ENCODE results near the gene HIF1A. TPM values are rescaled to one million over a fixed set of nuclear protein-coding genes. Genes with fewer than 3 reads are reported as not detected.

The HIF1A gene
- total and polyA plus RNA-seq, 2 donors (not counting 1 experiment from before 2014, with no cell fraction given) = 44.2 to 261 TPM

GRCh38 chr14:61737915-61738314, 42.6 kb downstream of the HIF1A start:
- H3K27me3 Mint-ChIP-seq = no peaks in the 10 kb centered on the region
- H3K4me1 Mint-ChIP-seq = peaks cover 15% of the 10 kb centered on the region
- no peak overlapping the region for H3K4me3 Mint-ChIP-seq
- H3K9ac ChIP-seq (ENCODE audit: low read length) = no peak overlapping the region
- peaks cover 56% of the 10 kb centered on the region for H3K79me2 ChIP-seq (ENCODE audit: control insufficient read depth, insufficient read depth, low read length)
- ATAC-seq (ENCODE audit: low read depth) (no peak), DNase-seq (no peak)
- peaks cover 35 to 87% of the 10 kb centered on the region in 2 experiments for H3K36me3 ChIP-seq (replicated peaks in 1 of 2; ENCODE audit: control extremely low read depth in 1 of 2, control insufficient read depth in 1 of 2, extremely low read depth in 1 of 2, insufficient read depth in 2 of 2, low read length in 1 of 2)
- TF ChIP-seq EZH2 (IDR thresholded peaks at IDR 0.05; ENCODE audit: borderline replicate concordance, insufficient read depth, low read depth, low read length, poor library complexity, severe bottlenecking) = no peak
- intact Hi-C loops (cut with micrococcal nuclease) = loop anchor here (2.0 to 5.0 kb wide), 2 partner anchors 17 to 41 kb away; partner anchors contain the start of gene HIF1A
- no peaks in the 10 kb centered on the region for H3K27me3 ChIP-seq (replicated peaks in 1 of 4; ENCODE audit: control extremely low read depth in 1 of 4, control insufficient read depth in 3 of 4, insufficient read depth in 4 of 4, low read length in 3 of 4)
- H2AFZ ChIP-seq (ENCODE audit: insufficient read depth, low read depth, low read length, poor library complexity, severe bottlenecking) = no peak overlapping the region
- 92% methylated on average over 4 of the region's 5 CpGs for WGBS (ENCODE audit: insufficient coverage)
- H3K4me2 ChIP-seq (replicated peaks; ENCODE audit: low read depth, low read length, poor library complexity, severe bottlenecking) = no peak overlapping the region
- no peak overlapping the region for H3K4me3 ChIP-seq (ENCODE audit: control extremely low read depth in 1 of 5, extremely low read depth in 1 of 5, insufficient read depth in 1 of 5, low read depth in 2 of 5, low read length in 4 of 5)
- H3K27ac ChIP-seq (ENCODE audit: low read length in 2 of 2) = peak overlapping the region in 1 of 2 donors; percentile 30
- ChIA-PET POLR2A (interaction anchor here (0.7 kb wide), 1 partner anchor 267 kb away, joined by 3 read pairs; no protein-coding TSS in a partner anchor), CTCF (interaction anchor here (0.6 to 1.8 kb wide), 3 partner anchors 9 to 99 kb away, joined by 3 to 7 read pairs (median 4); no protein-coding TSS in a partner anchor)
- H3K27ac Mint-ChIP-seq = no peak overlapping the region
- H3K4me1 ChIP-seq (ENCODE audit: control insufficient read depth in 2 of 2, insufficient read depth in 2 of 2, low read length in 2 of 2) = peaks cover 0 to 3% of the 10 kb centered on the region in 2 donors
- H4K20me1 ChIP-seq (ENCODE audit: control insufficient read depth, insufficient read depth, low read length, poor library complexity, severe bottlenecking) = peaks cover 13% of the 10 kb centered on the region
- H3K9me3 Mint-ChIP-seq (ENCODE audit: insufficient read depth) = no peaks in the 10 kb centered on the region
- H3K9me3 ChIP-seq (ENCODE audit: control extremely low read depth in 1 of 3, control insufficient read depth in 2 of 3, insufficient read depth in 1 of 3, low read length in 2 of 3) = no peaks in the 10 kb centered on the region

GRCh38 chr14:61739133-61739532, 43.8 kb downstream of the HIF1A start:
- no peaks in the 10 kb centered on the region for H3K27me3 Mint-ChIP-seq
- no peak overlapping the region for H3K4me3 Mint-ChIP-seq
- H3K27ac ChIP-seq (ENCODE audit: low read length in 2 of 2) = no peak overlapping the region
- TF ChIP-seq CTCF (IDR thresholded peaks at IDR 0.05) (no peak), EZH2 (IDR thresholded peaks at IDR 0.05; ENCODE audit: borderline replicate concordance, insufficient read depth, low read depth, low read length, poor library complexity, severe bottlenecking) (no peak)
- CTCF ChIA-PET = interaction anchor here (0.6 to 1.8 kb wide), 6 partner anchors 8 to 284 kb away, joined by 3 to 9 read pairs (median 4); no protein-coding TSS in a partner anchor
- no peaks in the 10 kb centered on the region for H3K27me3 ChIP-seq (replicated peaks in 1 of 4; ENCODE audit: control extremely low read depth in 1 of 4, control insufficient read depth in 3 of 4, insufficient read depth in 4 of 4, low read length in 3 of 4)
- no peaks in the 10 kb centered on the region for H3K9me3 ChIP-seq (ENCODE audit: control extremely low read depth in 1 of 3, control insufficient read depth in 2 of 3, insufficient read depth in 1 of 3, low read length in 2 of 3)
- H3K27ac Mint-ChIP-seq = no peak overlapping the region
- peaks cover 15% of the 10 kb centered on the region for H3K4me1 Mint-ChIP-seq
- H2AFZ ChIP-seq (ENCODE audit: insufficient read depth, low read depth, low read length, poor library complexity, severe bottlenecking) = no peak overlapping the region
- H3K4me1 ChIP-seq (ENCODE audit: control insufficient read depth in 2 of 2, insufficient read depth in 2 of 2, low read length in 2 of 2) = peaks cover 0 to 3% of the 10 kb centered on the region in 2 donors
- no peak overlapping the region for H3K9ac ChIP-seq (ENCODE audit: low read length)
- ATAC-seq (ENCODE audit: low read depth) (no peak), DNase-seq (no peak)
- H3K4me3 ChIP-seq (ENCODE audit: control extremely low read depth in 1 of 5, extremely low read depth in 1 of 5, insufficient read depth in 1 of 5, low read depth in 2 of 5, low read length in 4 of 5) = no peak overlapping the region
- peaks cover 56% of the 10 kb centered on the region for H3K79me2 ChIP-seq (ENCODE audit: control insufficient read depth, insufficient read depth, low read length)
- H4K20me1 ChIP-seq (ENCODE audit: control insufficient read depth, insufficient read depth, low read length, poor library complexity, severe bottlenecking) = peaks cover 13% of the 10 kb centered on the region
- intact Hi-C loops (cut with micrococcal nuclease) = loop anchor here (2.0 to 5.0 kb wide), 2 partner anchors 18 to 42 kb away; partner anchors contain the start of gene HIF1A
- H3K9me3 Mint-ChIP-seq (ENCODE audit: insufficient read depth) = no peaks in the 10 kb centered on the region
- H3K4me2 ChIP-seq (replicated peaks; ENCODE audit: low read depth, low read length, poor library complexity, severe bottlenecking) = no peak overlapping the region
- H3K36me3 ChIP-seq (replicated peaks in 1 of 2; ENCODE audit: control extremely low read depth in 1 of 2, control insufficient read depth in 1 of 2, extremely low read depth in 1 of 2, insufficient read depth in 2 of 2, low read length in 1 of 2) = peaks cover 33 to 84% of the 10 kb centered on the region in 2 experiments
- POLR2A ChIA-PET = no interaction called here

Data from B cell (primary cell).